Anterior cingulate cortex (tissue), 58 donors: ENCODE measurements around the gene SIAH2.

ENCODE experiments used
- DNase-seq, 58 donors: peaks; one replicate each; lab custom pipeline; 2025; lab: John Stamatoyannopoulos, UW

SIAH2 gene

GRCh38 chr3:150691414-150692040, 71.4 kb downstream of the SIAH2 start:
- DNase-seq = no peak
